Activated effector memory CD4-positive, alpha-beta T cell treated with anti-CD3 and anti-CD28 coated beads, Interleukin-2, amount 50 U/mL, for 16 hours (primary cell): ENCODE data around the gene ABLIM1.

ENCODE experiments used
- DNase-seq: peaks from one replicate; pipeline ENCODE4 v3.0.0-alpha.2; 2020

The ABLIM1 gene

GRCh38 chr10:114618722-114619121, 39.4 kb downstream of the ABLIM1 start:
- no peak for DNase-seq

- DNase-seq = no peak
Observed at GRCh38 chr10:114616516-114616915, 41.6 kb downstream of the ABLIM1 start.

- DNase-seq = no peak
Observed at GRCh38 chr10:114616103-114616502, 42.0 kb downstream of the ABLIM1 start.

GRCh38 chr10:114615600-114616007, 42.5 kb downstream of the ABLIM1 start:
- DNase-seq = no peak

GRCh38 chr10:114613237-114613979, 44.7 kb downstream of the ABLIM1 start:
- DNase-seq = no peak

- no peak for DNase-seq
Observed at GRCh38 chr10:114611617-114612016, 46.5 kb downstream of the ABLIM1 start.

GRCh38 chr10:114609518-114610426, 48.3 kb downstream of the ABLIM1 start:
- no peak for DNase-seq

GRCh38 chr10:114607358-114607998, 50.6 kb downstream of the ABLIM1 start:
- DNase-seq = no peak

GRCh38 chr10:114605155-114605797, 52.8 kb downstream of the ABLIM1 start:
- no peak for DNase-seq

- DNase-seq = no peak
Observed at GRCh38 chr10:114604357-114605130, 53.5 kb downstream of the ABLIM1 start.

GRCh38 chr10:114603948-114604347, 54.1 kb downstream of the ABLIM1 start:
- no peak for DNase-seq

GRCh38 chr10:114603303-114603702, 54.8 kb downstream of the ABLIM1 start:
- no peak for DNase-seq

GRCh38 chr10:114600057-114600456, 58.0 kb downstream of the ABLIM1 start:
- DNase-seq = no peak

GRCh38 chr10:114596793-114597192, 61.3 kb downstream of the ABLIM1 start:
- no peak for DNase-seq

- DNase-seq = no peak
Observed at GRCh38 chr10:114593816-114594468, 64.1 kb downstream of the ABLIM1 start.

- DNase-seq = no peak
Observed at GRCh38 chr10:114593240-114593792, 64.8 kb downstream of the ABLIM1 start.

- no peak for DNase-seq
Observed at GRCh38 chr10:114590993-114591392, 67.1 kb downstream of the ABLIM1 start.

- no peak for DNase-seq
Observed at GRCh38 chr10:114584419-114584818, 73.7 kb downstream of the ABLIM1 start.

GRCh38 chr10:114581071-114581470, 77.0 kb downstream of the ABLIM1 start:
- DNase-seq = no peak

GRCh38 chr10:114577133-114577532, 80.9 kb downstream of the ABLIM1 start:
- no peak for DNase-seq

GRCh38 chr10:114576716-114577115, 81.4 kb downstream of the ABLIM1 start:
- DNase-seq = no peak
